Liver (tissue), 9 donors: ENCODE measurements around the gene TNS2. TPM values are rescaled to one million over a fixed set of nuclear protein-coding genes. Genes with fewer than 3 reads are reported as not detected.

ENCODE experiments used
- DNase-seq: peaks from one replicate; pipeline ENCODE4 v3.0.0-alpha.2; 2017; ENCODE audit warnings: low spot score
- H3K27ac ChIP-seq, 2 donors: one replicate each; pipeline ENCODE4 v1.7.0; 2013; ENCODE audit warnings: inconsistent platforms in 2 of 2, low read length in 2 of 2, control low read depth in 1 of 2, low read depth in 1 of 2, mild to moderate bottlenecking in 1 of 2
- H3K27me3 ChIP-seq, 4 donors: one replicate each; pipeline versions ENCODE4 v1.6.1 to v1.7.0; 2013; ENCODE audit warnings: low read length in 3 of 4, inconsistent platforms in 1 of 4, mild to moderate bottlenecking in 1 of 4, moderate library complexity in 1 of 4; ENCODE audit not compliant: control insufficient read depth in 4 of 4, insufficient read depth in 4 of 4
- H3K36me3 ChIP-seq, 4 donors: one replicate each; pipeline versions ENCODE4 v1.6.1 to v1.7.0; 2013; ENCODE audit warnings: low read length in 3 of 4, mild to moderate bottlenecking in 3 of 4, low read depth in 1 of 4, moderate library complexity in 1 of 4; ENCODE audit not compliant: control insufficient read depth in 4 of 4, insufficient read depth in 3 of 4
- H3K4me1 ChIP-seq, 4 donors: one replicate each; pipeline versions ENCODE4 v1.6.1 to v1.7.0; 2013; ENCODE audit warnings: low read length in 3 of 4, mild to moderate bottlenecking in 3 of 4, moderate library complexity in 1 of 4; ENCODE audit not compliant: control insufficient read depth in 4 of 4, insufficient read depth in 4 of 4
- H3K4me3 ChIP-seq, 3 donors: one replicate each; pipeline versions ENCODE4 v1.6.1 to v1.7.0; 2013; ENCODE audit warnings: low read length in 3 of 3, control low read depth in 1 of 3, low read depth in 1 of 3, mild to moderate bottlenecking in 1 of 3
- H3K9ac ChIP-seq, 2 donors: one replicate each; pipeline ENCODE4 v1.7.0; 2013; ENCODE audit warnings: low read length in 2 of 2, mild to moderate bottlenecking in 2 of 2, moderate library complexity in 2 of 2, control low read depth in 1 of 2, low read depth in 1 of 2
- H3K9me3 ChIP-seq, 4 donors: one replicate each; pipeline versions ENCODE4 v1.6.1 to v1.7.0; 2013; ENCODE audit warnings: low read length in 3 of 4; ENCODE audit not compliant: control insufficient read depth in 4 of 4
- ATF3 ChIP-seq: IDR thresholded peaks from 2 replicates; pipeline ENCODE4 v1.6.1; 2016; ENCODE audit warnings: antibody characterized with exemption
- CTCF ChIP-seq: fragments of 150-350 bp; IDR thresholded peaks from 2 replicates; pipeline ENCODE4 v1.5.1; 2017; ENCODE audit warnings: improper control_type of control experiment, low read depth, low read length; ENCODE audit not compliant: missing input control
- EGR1 ChIP-seq, 2 donors: IDR thresholded peaks; 2 replicates each; pipeline ENCODE4 v1.6.1; 2016 to 2018; ENCODE audit warnings: antibody characterized with exemption in 2 of 2, low read depth in 2 of 2
- FOXA1 ChIP-seq: IDR thresholded peaks from 2 replicates; pipeline ENCODE4 v1.6.1; 2016; ENCODE audit warnings: antibody characterized with exemption
- FOXA2 ChIP-seq: IDR thresholded peaks from 2 replicates; pipeline ENCODE4 v1.6.1; 2016; ENCODE audit warnings: antibody characterized with exemption
- GABPA ChIP-seq, 2 donors: IDR thresholded peaks in 1 of 2; conservative IDR thresholded peaks in 1 of 2; 2 replicates each; pipeline ENCODE4 v1.6.1; 2016; ENCODE audit warnings: antibody characterized with exemption in 2 of 2, mild to moderate bottlenecking in 1 of 2, moderate library complexity in 1 of 2
- HNF4G ChIP-seq: IDR thresholded peaks from 2 replicates; pipeline ENCODE4 v1.6.1; 2016; ENCODE audit warnings: antibody characterized with exemption
- JUND ChIP-seq, 2 donors: IDR thresholded peaks; 2 replicates each; pipeline ENCODE4 v1.6.1; 2016; ENCODE audit warnings: antibody characterized with exemption in 2 of 2
- MAX ChIP-seq: IDR thresholded peaks from 2 replicates; pipeline ENCODE4 v1.6.1; 2016; ENCODE audit warnings: antibody characterized with exemption
- RAD21 ChIP-seq, 2 donors: IDR thresholded peaks; 2 replicates each; pipeline ENCODE4 v1.6.1; 2016; ENCODE audit warnings: antibody characterized with exemption in 2 of 2, mild to moderate bottlenecking in 2 of 2
- REST ChIP-seq: IDR thresholded peaks from 2 replicates; pipeline ENCODE4 v1.6.1; 2016; ENCODE audit warnings: antibody characterized with exemption, mild to moderate bottlenecking
- RXRA ChIP-seq, 2 donors: IDR thresholded peaks; 2 replicates each; pipeline ENCODE4 v1.6.1; 2017 to 2018; ENCODE audit warnings: antibody characterized with exemption in 2 of 2, mild to moderate bottlenecking in 1 of 2
- SP1 ChIP-seq: IDR thresholded peaks from 2 replicates; pipeline ENCODE4 v1.6.1; 2018; ENCODE audit warnings: antibody characterized with exemption, mild to moderate bottlenecking
- TAF1 ChIP-seq: conservative IDR thresholded peaks from 2 replicates; pipeline ENCODE4 v1.6.1; 2016; ENCODE audit warnings: antibody characterized with exemption, mild to moderate bottlenecking
- YY1 ChIP-seq: IDR thresholded peaks from 2 replicates; pipeline ENCODE4 v1.6.1; 2016; ENCODE audit warnings: antibody characterized with exemption, mild to moderate bottlenecking
- ZBTB33 ChIP-seq: IDR thresholded peaks from 2 replicates; pipeline ENCODE4 v1.6.1; 2016; ENCODE audit warnings: antibody characterized with exemption
- WGBS: extraction: QIAGEN DNeasy Blood & Tissue Kit; methylation state at CpG from one replicate; pipeline ENCODE4 v1.1.7; 2013; 5-methylcytosine and 5-hydroxymethylcytosine counted together
- polyA plus RNA-seq, 2 donors: library from polyadenylated mRNA; stranded (reverse) in 1 of 2; unstranded in 1 of 2; fragments of 200-250 nt in 1 of 2; fragments of >200 nt in 1 of 2; fragmentation: Nextera tagmentation in 1 of 2; extraction: Ambion mirVana in 1 of 2; gene quantifications; one replicate each; pipeline versions ENCODE4 v1.2.1 to v1.2.3, GENCODE V29; 2013 to 2015
- total RNA-seq, 2 donors: library from RNA; depleted of rRNA; stranded (reverse); fragments of >200 nt; gene quantifications; one replicate each; pipeline ENCODE4 v1.2.3, GENCODE V29; 2014
- donor health status: healthy.
- donor health status: healthy.
- donor health status: healthy.
- donor health status: healthy.
- donor health status: healthy.

TNS2 gene
- total and polyA plus RNA-seq, 4 donors, result 11.7 to 94.0 (median 46.0) TPM

GRCh38 chr12:53082637-53083175 lies 32.8 kb downstream of the TNS2 start:
- Histone ChIP-seq H3K9me3 (no peaks in the 10 kb centered on the region), H3K4me3 (no peak overlapping the region), H3K27ac (no peak overlapping the region), H3K4me1 (peaks cover 5 to 12% (median 9%) of the 10 kb centered on the region in 4 donors), H3K27me3 (no peaks in the 10 kb centered on the region), H3K36me3 (no peaks in the 10 kb centered on the region), H3K9ac (no peak overlapping the region)
- 67% methylated on average over 2 of the region's 2 CpGs for WGBS
- no peak for DNase-seq
- no peak for TF ChIP-seq ATF3
- TF ChIP-seq HNF4G, result no peak
- no peak for TF ChIP-seq ZBTB33
- no peak for TF ChIP-seq YY1
- TF ChIP-seq EGR1 (IDR thresholded peaks at IDR 0.05; ENCODE audit: low read depth in 2 of 2), result no peak
- TF ChIP-seq REST, result no peak
- no peak for TF ChIP-seq RXRA (IDR thresholded peaks at IDR 0.05)
- no peak for TF ChIP-seq SP1
- no peak for TF ChIP-seq RAD21 (IDR thresholded peaks at IDR 0.05)
- no peak for TF ChIP-seq GABPA (IDR thresholded peaks at IDR 0.05 in 1 of 2, conservative IDR thresholded peaks at IDR 0.05 in 1 of 2)

GRCh38 chr12:53086361-53086760 lies 36.5 kb downstream of the TNS2 start:
- H3K4me3 ChIP-seq, result no peak overlapping the region
- no peak for DNase-seq
- no peaks in the 10 kb centered on the region for H3K9me3 ChIP-seq
- no peaks in the 10 kb centered on the region for H3K27me3 ChIP-seq
- H3K9ac ChIP-seq, result no peak overlapping the region
- H3K27ac ChIP-seq, result no peak overlapping the region
- H3K36me3 ChIP-seq, result no peaks in the 10 kb centered on the region
- no peaks in the 10 kb centered on the region for H3K4me1 ChIP-seq
- no peak for TF ChIP-seq EGR1 (IDR thresholded peaks at IDR 0.05; ENCODE audit: low read depth in 2 of 2)
- TF ChIP-seq REST, result no peak
- no peak for TF ChIP-seq RAD21 (IDR thresholded peaks at IDR 0.05)
- TF ChIP-seq GABPA (IDR thresholded peaks at IDR 0.05 in 1 of 2, conservative IDR thresholded peaks at IDR 0.05 in 1 of 2), result no peak
- no peak for TF ChIP-seq JUND (IDR thresholded peaks at IDR 0.05)
- TF ChIP-seq SP1, result no peak
- no peak for TF ChIP-seq CTCF
- TF ChIP-seq FOXA2, result no peak
- no peak for TF ChIP-seq FOXA1
- TF ChIP-seq RXRA (IDR thresholded peaks at IDR 0.05), result no peak
- no peak for TF ChIP-seq HNF4G
- TF ChIP-seq YY1, result no peak
- no peak for TF ChIP-seq MAX
- no peak for TF ChIP-seq TAF1
- WGBS, result 85% methylated on average over 3 of the region's 3 CpGs
